GM19463 (cell line): ENCODE data around the gene ABCC1.
"Not testable (repeated sequence)": the region's sequence is repeated elsewhere in the genome, so short reads cannot be mapped to it uniquely, and the experiment has no call there.

Source experiments
- ATAC-seq: cut with Tn5 transposase; IDR thresholded peaks from one replicate; pipeline ENCODE4 v1.9.1; 2021; ENCODE audit warnings: mild to moderate bottlenecking, moderate library complexity; ENCODE audit not compliant: unreplicated experiment

Gene ABCC1

DNA sequence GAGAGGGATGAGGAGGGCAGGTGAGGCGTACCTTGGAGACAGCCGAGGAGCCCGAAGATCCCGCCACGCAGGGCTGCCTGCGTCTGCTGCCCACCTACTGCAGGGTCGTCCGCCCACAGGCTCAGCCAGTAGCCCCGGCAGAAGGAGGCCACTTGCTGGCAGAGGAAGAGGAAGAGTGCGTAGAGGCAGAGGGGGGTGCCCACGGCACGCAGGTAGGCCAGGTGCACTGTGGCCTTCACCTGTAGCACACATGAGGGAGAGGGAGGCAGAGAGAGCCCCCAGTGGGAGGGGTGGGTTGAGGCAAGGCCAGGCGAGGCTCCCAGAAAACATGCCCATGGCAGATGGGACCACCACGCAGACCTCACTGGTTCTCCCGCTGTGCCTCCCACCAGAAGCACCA, 220.2 kb downstream of the ABCC1 start:
- ATAC-seq = no peak

GRCh38 chr16:16171332-16171919, 222.0 kb downstream of the ABCC1 start:
- ATAC-seq = no peak

GRCh38 chr16:16172991-16173390, 223.6 kb downstream of the ABCC1 start:
- no peak for ATAC-seq

DNA sequence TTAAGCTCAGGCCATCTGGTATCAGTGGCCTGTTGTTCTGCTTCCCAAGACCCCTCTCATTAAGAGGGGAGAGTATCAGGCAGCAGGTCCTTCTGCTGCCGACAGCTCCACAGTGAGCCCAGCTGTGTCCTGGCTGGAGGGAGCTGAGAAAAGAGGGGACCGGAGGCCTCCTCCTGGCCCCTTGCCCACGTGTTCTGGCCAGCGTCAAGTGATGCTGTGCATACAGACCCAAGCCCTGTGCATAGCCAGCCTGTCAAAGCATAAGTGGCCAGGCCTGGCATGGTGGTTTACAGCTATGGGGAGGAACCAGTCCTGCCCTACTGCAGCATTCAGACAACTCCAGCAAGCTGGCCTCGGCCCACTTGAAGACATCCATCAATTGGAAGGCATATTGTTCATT, 225.9 kb downstream of the ABCC1 start:
- no peak for ATAC-seq

DNA sequence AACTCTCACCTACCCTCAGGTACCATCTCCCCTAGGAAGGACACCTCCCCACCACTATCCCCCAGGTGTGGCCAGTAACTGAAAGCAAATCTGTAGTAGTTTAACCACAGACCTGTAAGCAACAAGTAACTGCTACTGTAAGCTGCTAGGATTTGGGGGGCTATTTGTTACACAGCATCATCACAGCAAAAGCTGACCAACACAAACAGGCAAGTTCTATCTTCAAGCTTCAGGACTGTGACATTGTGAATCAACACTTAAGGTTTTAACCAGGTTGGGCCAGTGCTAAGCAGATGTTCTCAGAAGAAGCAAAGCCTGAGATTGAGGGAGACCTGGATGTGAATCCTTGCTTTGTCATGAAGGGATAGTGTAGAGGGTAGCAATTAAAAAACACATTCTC, 226.9 kb downstream of the ABCC1 start:
- ATAC-seq = no peak

GRCh38 chr16:16178455-16179162, 229.2 kb downstream of the ABCC1 start:
- ATAC-seq = no peak

DNA sequence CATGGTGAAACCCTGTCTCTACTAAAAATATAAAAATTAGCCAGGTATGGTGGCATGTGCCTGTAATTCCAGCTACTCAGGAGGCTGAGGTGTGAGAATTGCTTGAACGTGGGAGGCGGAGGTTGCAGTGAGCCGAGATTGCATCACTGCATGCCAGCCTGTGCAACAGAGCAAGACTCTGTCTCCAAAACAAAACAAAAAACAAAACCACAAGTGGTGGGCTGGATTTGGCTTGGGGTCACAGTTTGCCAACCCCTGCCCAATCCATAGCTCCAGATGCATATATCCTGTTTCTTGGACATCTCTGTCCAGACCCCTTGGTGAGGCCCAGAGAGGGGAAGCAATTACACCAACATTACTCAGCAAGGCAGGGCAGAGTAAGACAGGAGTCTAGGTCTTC, 232.3 kb downstream of the ABCC1 start:
- ATAC-seq = not testable (repeated sequence)

- ATAC-seq = no peak
Measured at GRCh38 chr16:16182918-16183317, 233.5 kb downstream of the ABCC1 start.

GRCh38 chr16:16183562-16183961, 234.1 kb downstream of the ABCC1 start:
- no peak for ATAC-seq

DNA sequence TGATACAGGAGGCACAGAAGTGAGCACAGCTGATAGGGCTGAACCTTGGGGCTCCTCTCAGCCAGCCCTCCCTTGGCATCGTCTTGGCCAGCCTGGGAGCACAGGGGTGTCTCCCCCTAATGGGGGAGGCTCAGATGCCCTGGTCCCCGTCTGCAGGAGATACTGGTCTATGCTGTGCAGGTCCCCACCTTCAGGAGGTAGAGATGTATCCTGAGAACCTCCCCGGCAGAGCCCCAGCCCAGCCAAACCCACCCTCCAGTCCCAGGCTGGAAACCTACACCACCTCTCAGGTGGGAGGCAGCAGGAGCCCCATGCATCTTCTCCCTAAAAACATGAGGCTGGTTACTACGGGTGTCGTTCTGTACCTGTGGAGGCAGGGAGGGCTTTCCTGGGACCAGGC, 235.2 kb downstream of the ABCC1 start:
- no peak for ATAC-seq

DNA sequence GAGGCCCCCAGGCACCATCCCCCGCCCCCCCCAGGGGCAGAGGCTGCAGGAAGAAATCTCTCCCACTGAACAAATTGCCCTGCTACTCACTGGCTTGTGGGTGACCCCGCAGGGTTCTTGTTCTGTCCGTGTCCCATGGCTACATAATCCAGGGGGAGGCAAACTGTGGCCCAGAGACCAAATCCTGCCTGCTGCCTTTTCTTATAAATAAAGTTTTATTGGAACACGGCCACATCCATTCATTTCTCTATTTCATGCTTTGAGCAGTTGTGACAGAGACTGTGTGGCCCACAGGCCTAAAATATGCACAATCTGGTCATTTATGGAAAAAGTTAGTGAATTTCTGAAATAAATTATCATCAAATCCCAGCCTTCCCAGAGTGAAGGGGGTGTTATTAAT, 235.7 kb downstream of the ABCC1 start:
- no peak for ATAC-seq

DNA sequence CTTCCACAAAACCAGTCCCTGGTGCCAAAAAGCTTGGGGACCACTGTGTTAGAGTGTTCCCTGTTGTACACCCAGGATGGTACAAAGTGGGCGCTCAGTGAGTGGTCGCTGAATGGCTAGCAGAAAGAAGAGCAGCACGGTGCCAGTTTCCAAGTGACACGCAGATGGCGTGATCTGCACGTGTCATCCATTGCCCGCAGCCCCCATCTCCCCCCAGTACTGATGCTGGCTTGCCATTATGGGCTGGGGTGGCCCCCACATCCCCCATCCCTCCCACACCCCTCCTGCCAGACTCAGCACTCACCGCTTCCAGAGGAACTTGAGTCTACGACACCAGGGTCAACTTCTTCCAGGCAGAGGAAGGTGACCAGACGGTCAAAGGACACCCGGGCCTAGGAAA, 237.4 kb downstream of the ABCC1 start:
- ATAC-seq = no peak

DNA sequence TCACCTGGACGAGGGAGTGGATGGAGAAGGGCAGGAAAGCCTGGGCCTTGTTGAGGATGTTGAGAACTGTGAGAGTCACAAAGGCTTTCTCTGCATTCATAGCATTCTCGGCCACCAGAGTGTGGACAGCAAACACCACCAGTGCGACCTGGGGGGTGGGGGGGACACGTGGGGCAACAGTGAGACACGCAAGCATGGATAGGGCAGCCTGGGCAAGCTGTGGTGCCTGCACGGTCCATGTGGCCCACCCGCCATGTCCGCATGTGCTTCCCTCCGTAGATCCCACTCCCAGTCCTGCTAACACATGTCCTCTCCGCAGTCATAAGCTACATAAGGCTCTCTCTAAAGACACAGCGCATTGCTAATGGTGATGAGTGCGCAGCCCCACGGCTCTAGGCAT, 239.4 kb downstream of the ABCC1 start:
- ATAC-seq = no peak

DNA sequence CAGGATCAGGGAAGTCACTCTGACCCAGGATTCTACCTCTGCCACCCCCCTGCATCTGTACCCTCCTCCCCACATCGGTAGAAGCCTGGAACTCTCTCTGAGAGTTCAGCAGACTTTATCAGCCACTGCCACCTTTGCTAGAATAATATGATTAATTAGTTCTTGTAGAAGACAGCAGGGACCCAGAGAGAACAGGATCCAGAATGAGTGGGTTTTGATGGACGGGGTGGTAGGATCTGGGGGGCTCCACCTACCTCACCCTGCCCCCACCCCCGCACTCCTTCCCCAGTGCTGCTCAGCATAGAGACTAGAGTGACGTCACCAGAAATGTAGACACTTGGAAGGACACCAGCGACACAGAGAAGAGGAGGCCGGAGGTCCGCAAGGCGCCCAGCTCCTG, 240.4 kb downstream of the ABCC1 start:
- ATAC-seq = no peak

- ATAC-seq = no peak
Measured at GRCh38 chr16:16190546-16190945, 241.1 kb downstream of the ABCC1 start.

- not testable (repeated sequence) for ATAC-seq
Measured at GRCh38 chr16:16190966-16191365, 241.6 kb downstream of the ABCC1 start.

- no peak for ATAC-seq
Measured at GRCh38 chr16:16191493-16192167, 242.2 kb downstream of the ABCC1 start.
